ENCODE measurements around the gene ARF6. TPM values are rescaled to one million over a fixed set of nuclear protein-coding genes. Genes with fewer than 3 reads are reported as not detected.

The ARF6 gene
- total RNA-seq, 1 experiment from 2014 or later: 88.8 TPM

GRCh38 chr14:49942090-49942489 lies 49.2 kb downstream of the ARF6 start:
- H3K4me1 ChIP-seq (ENCODE audit: control insufficient read depth in 1 of 2, insufficient read depth in 2 of 2, low read length in 2 of 2): peaks cover 3 to 8% of the 10 kb centered on the region in 2 experiments; a peak in 1 of 4 replicates
- no peaks in the 10 kb centered on the region; a peak in 1 of 4 replicates for H3K36me3 ChIP-seq (ENCODE audit: control insufficient read depth in 1 of 2, insufficient read depth in 2 of 2, low read length in 2 of 2)
- no peak overlapping the region for H3K4me2 ChIP-seq (ENCODE audit: low read length)
- ChIA-PET RAD21 (ENCODE audit: low non-redundant PET in 1 of 2, low total read pairs in 2 of 2, uncharacterized antibody in 2 of 2, unreplicated experiment in 2 of 2) (no interaction called here), POLR2A (no interaction called here), CTCF (no interaction called here)
- H3K79me2 ChIP-seq (ENCODE audit: insufficient read depth, low read length): no peaks in the 10 kb centered on the region
- H3K27me3 ChIP-seq (ENCODE audit: insufficient read depth, low read length): no peaks in the 10 kb centered on the region
- no peaks in the 10 kb centered on the region for H4K20me1 ChIP-seq (ENCODE audit: insufficient read depth)
- no peak overlapping the region for H3K4me3 ChIP-seq (replicated peaks in 1 of 2; ENCODE audit: low read depth in 1 of 2, low read length in 2 of 2)
- DNase-seq (ENCODE audit: low read depth, low spot score) (no peak), ATAC-seq (no peak)
- no TSS peak for BruUV-seq (replicated peaks)
- H2AFZ ChIP-seq (ENCODE audit: low read depth, low read length, poor library complexity, severe bottlenecking): no peak overlapping the region
- no peaks in the 10 kb centered on the region for H3K9me3 ChIP-seq (ENCODE audit: control insufficient read depth in 1 of 2, insufficient read depth in 1 of 2, low read depth in 1 of 2, low read length in 2 of 2)
- no peak overlapping the region for H3K27ac ChIP-seq (ENCODE audit: low read depth, low read length)
- intact Hi-C loops (cut with micrococcal nuclease): no loop called here
- TF ChIP-seq ZBTB33 (IDR thresholded peaks at IDR 0.05; ENCODE audit: extremely low read depth, insufficient replicate concordance, low read length): no peak
- no peak for TF ChIP-seq SP1 (IDR thresholded peaks at IDR 0.05; ENCODE audit: low read depth)
- no peak for TF ChIP-seq CBX3 (IDR thresholded peaks at IDR 0.05; ENCODE audit: low read depth)
- no peak for TF ChIP-seq POLR2AphosphoS5 (IDR thresholded peaks at IDR 0.05; ENCODE audit: low read depth, low read length)
- TF ChIP-seq ZNF274 (IDR thresholded peaks at IDR 0.05; ENCODE audit: low read depth, low read length): no peak
- TF ChIP-seq JUND (IDR thresholded peaks at IDR 0.05): no peak
- TF ChIP-seq FOSL1 (IDR thresholded peaks at IDR 0.05; ENCODE audit: low read depth): no peak
- TF ChIP-seq SIN3A (IDR thresholded peaks at IDR 0.05; ENCODE audit: low read depth): no peak
- TF ChIP-seq MAX (IDR thresholded peaks at IDR 0.05): no peak
- TF ChIP-seq ELF1 (IDR thresholded peaks at IDR 0.05; ENCODE audit: borderline replicate concordance, low read depth): no peak
- TF ChIP-seq ZFX (IDR thresholded peaks at IDR 0.05): no peak
- H3K9me2 ChIP-seq (ENCODE audit: insufficient read depth): no peaks in the 10 kb centered on the region
- no peak overlapping the region for H3K9ac ChIP-seq (ENCODE audit: low read length)

Data from HCT116 (cell line).